ENCODE data around the gene HADHA. TPM values are rescaled to one million over a fixed set of nuclear protein-coding genes. Genes with fewer than 3 reads are reported as not detected.
A peak's percentile ranks its signal among the peaks of the same experiment; 100 is the strongest.

Gene HADHA
- total and polyA plus RNA-seq, 2 donors (not counting 1 experiment from before 2014, with no cell fraction given), result 29.8 to 96.7 TPM

DNA sequence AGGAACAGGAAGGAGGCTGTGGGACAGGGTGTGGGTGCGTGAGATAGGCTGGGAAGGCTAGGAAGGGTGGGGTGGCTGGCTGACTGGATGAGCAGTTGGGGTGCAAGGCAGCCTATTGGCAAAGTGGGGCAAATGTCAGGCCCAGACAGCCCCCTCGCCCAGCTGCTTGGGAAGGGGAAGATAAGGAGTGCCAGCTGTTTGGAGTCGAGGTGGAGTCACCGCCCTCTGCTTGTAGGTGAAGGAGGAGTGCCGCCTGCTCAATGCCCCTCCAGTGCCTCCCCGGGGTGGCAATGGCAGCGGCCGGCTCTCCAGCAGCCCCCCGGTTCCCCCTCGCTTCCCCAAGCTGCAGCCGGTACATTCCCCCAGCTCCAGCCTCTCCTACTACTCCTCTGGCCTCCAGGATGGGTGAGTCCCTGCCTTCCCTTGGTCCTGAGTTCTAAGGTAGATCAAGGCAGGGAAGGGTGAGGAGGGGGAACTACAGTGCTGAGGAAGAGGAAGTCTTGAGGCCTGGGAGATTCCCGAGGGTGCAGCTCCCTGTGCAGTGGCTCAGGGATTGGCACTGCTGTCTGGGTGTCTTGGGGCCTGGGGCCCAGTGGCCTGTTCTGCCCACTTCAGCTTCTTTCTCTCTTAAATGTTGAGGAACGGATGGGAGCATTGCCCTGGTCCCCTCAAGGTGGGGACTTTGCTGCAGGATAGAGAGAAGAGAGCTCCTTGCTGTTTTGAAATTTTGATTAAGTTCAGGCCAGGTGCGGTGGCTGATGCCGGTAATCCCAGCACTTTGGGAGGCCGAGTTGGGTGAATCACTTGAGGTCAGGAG lies 58.3 kb downstream of the HADHA start:
- peaks cover 8 to 13% of the 10 kb centered on the region in 2 donors for H3K4me1 ChIP-seq (ENCODE audit: control insufficient read depth in 2 of 2, insufficient read depth in 2 of 2, low read length in 2 of 2)
- no peak overlapping the region for H2AFZ ChIP-seq (ENCODE audit: insufficient read depth, low read depth, low read length, poor library complexity, severe bottlenecking)
- TF ChIP-seq EZH2 (IDR thresholded peaks at IDR 0.05; ENCODE audit: borderline replicate concordance, insufficient read depth, low read depth, low read length, poor library complexity, severe bottlenecking) (no peak), CTCF (IDR thresholded peaks at IDR 0.05) (no peak)
- H3K9me3 ChIP-seq (ENCODE audit: control extremely low read depth in 1 of 3, control insufficient read depth in 2 of 3, insufficient read depth in 1 of 3, low read length in 2 of 3), result no peaks in the 10 kb centered on the region
- Mint-ChIP-seq H3K27me3 (peaks cover 2% of the 10 kb centered on the region), H3K27ac (peak overlapping the region; percentile 39), H3K4me1 (peaks cover 15% of the 10 kb centered on the region), H3K9me3 (ENCODE audit: insufficient read depth) (no peaks in the 10 kb centered on the region), H3K4me3 (peak overlapping the region; percentile 87)
- ChIA-PET POLR2A (interaction anchor here (1.5 kb wide), 1 partner anchor 13 kb away, joined by 5 read pairs; the partner anchor contains the start of gene GAREM2), CTCF (interaction anchor here (1.7 to 2.3 kb wide), 3 partner anchors 8 to 98 kb away, joined by 3 to 9 read pairs (median 6); no protein-coding TSS in a partner anchor)
- H3K4me3 ChIP-seq (ENCODE audit: control extremely low read depth in 1 of 5, extremely low read depth in 1 of 5, insufficient read depth in 1 of 5, low read depth in 2 of 5, low read length in 4 of 5), result no peak overlapping the region
- H3K27me3 ChIP-seq (replicated peaks in 1 of 4; ENCODE audit: control extremely low read depth in 1 of 4, control insufficient read depth in 3 of 4, insufficient read depth in 4 of 4, low read length in 3 of 4), result peaks cover 0 to 13% (median 1%) of the 10 kb centered on the region in 4 experiments
- ATAC-seq (ENCODE audit: low read depth), result no peak
- H3K79me2 ChIP-seq (ENCODE audit: control insufficient read depth, insufficient read depth, low read length), result no peaks in the 10 kb centered on the region
- H4K20me1 ChIP-seq (ENCODE audit: control insufficient read depth, insufficient read depth, low read length, poor library complexity, severe bottlenecking), result no peaks in the 10 kb centered on the region
- peak overlapping the region; percentile 97 for H3K4me2 ChIP-seq (replicated peaks; ENCODE audit: low read depth, low read length, poor library complexity, severe bottlenecking)
- no peak overlapping the region for H3K27ac ChIP-seq (ENCODE audit: low read length in 2 of 2)
- intact Hi-C loops (cut with micrococcal nuclease), result no loop called here
- peak; percentile 14 for DNase-seq
- H3K9ac ChIP-seq (ENCODE audit: low read length), result no peak overlapping the region
- 93% methylated on average over 13 of the region's 16 CpGs for WGBS (ENCODE audit: insufficient coverage)
- H3K36me3 ChIP-seq (replicated peaks in 1 of 2; ENCODE audit: control extremely low read depth in 1 of 2, control insufficient read depth in 1 of 2, extremely low read depth in 1 of 2, insufficient read depth in 2 of 2, low read length in 1 of 2), result peaks cover 0 to 11% of the 10 kb centered on the region in 2 experiments
